Effector memory CD4-positive, alpha-beta T cell (primary cell): ENCODE data around the gene DEDD2.

Experiments used
- DNase-seq, 3 donors: peaks; one replicate each; pipeline ENCODE4 v3.0.0-alpha.2; 2020
- H3K27ac ChIP-seq: 2 replicates; pipeline ENCODE4 v1.7.0; 2013; ENCODE audit warnings: mild to moderate bottlenecking, low read length, moderate library complexity; ENCODE audit not compliant: insufficient read depth, poor library complexity, severe bottlenecking
- H3K27me3 ChIP-seq: replicated peaks from 2 replicates; pipeline ENCODE4 v1.7.0; 2013; ENCODE audit warnings: mild to moderate bottlenecking, low read length; ENCODE audit not compliant: insufficient read depth, control insufficient read depth, poor library complexity, severe bottlenecking
- H3K36me3 ChIP-seq: 2 replicates; pipeline ENCODE4 v1.7.0; 2013; ENCODE audit warnings: mild to moderate bottlenecking, low read length, moderate library complexity; ENCODE audit not compliant: control insufficient read depth, insufficient read depth
- H3K4me1 ChIP-seq: 2 replicates; pipeline ENCODE4 v1.7.0; 2013; ENCODE audit warnings: low read length, mild to moderate bottlenecking; ENCODE audit not compliant: control insufficient read depth, insufficient read depth, poor library complexity, severe bottlenecking
- H3K4me3 ChIP-seq: 2 replicates; pipeline ENCODE4 v1.7.0; 2013; ENCODE audit warnings: low read length, low read depth, mild to moderate bottlenecking; ENCODE audit not compliant: insufficient read depth, poor library complexity, severe bottlenecking
- H3K9me3 ChIP-seq: 2 replicates; pipeline ENCODE4 v1.7.0; 2013; ENCODE audit warnings: mild to moderate bottlenecking, low read length, moderate library complexity; ENCODE audit not compliant: control insufficient read depth

DEDD2 gene

GRCh38 chr19:42172261-42172660 lies 45.2 kb downstream of the DEDD2 start:
- no peaks in the 10 kb centered on the region for H3K27me3 ChIP-seq
- H3K4me3 ChIP-seq: no peak overlapping the region
- H3K27ac ChIP-seq: no peak overlapping the region
- peaks cover 11% of the 10 kb centered on the region for H3K4me1 ChIP-seq
- no peaks in the 10 kb centered on the region for H3K9me3 ChIP-seq
- H3K36me3 ChIP-seq: no peaks in the 10 kb centered on the region
- DNase-seq: no peak

DNA sequence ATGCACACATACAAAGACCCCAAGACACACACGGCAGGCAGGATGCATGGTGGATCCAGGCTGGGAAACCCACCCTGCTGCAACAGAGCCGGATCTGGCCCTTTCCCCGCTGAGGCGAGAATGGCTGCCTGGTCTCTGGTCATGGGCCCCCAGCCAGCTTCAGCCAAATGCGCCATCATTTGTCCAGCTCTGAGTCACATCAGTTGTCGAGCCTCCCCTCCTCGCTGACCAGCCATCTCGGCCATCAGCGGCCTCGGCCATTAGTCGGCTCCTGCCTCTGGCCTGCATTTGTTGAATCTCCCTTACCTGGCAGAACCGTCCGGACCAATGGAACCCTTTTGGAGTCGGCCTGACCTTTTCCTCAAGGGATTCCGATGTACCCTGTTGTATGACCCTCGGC lies 46.8 kb downstream of the DEDD2 start:
- H3K27me3 ChIP-seq: no peaks in the 10 kb centered on the region
- no peak for DNase-seq
- peaks cover 6% of the 10 kb centered on the region for H3K4me1 ChIP-seq
- no peak overlapping the region for H3K27ac ChIP-seq
- H3K36me3 ChIP-seq: no peaks in the 10 kb centered on the region
- H3K9me3 ChIP-seq: no peaks in the 10 kb centered on the region
- no peak overlapping the region for H3K4me3 ChIP-seq

DNA sequence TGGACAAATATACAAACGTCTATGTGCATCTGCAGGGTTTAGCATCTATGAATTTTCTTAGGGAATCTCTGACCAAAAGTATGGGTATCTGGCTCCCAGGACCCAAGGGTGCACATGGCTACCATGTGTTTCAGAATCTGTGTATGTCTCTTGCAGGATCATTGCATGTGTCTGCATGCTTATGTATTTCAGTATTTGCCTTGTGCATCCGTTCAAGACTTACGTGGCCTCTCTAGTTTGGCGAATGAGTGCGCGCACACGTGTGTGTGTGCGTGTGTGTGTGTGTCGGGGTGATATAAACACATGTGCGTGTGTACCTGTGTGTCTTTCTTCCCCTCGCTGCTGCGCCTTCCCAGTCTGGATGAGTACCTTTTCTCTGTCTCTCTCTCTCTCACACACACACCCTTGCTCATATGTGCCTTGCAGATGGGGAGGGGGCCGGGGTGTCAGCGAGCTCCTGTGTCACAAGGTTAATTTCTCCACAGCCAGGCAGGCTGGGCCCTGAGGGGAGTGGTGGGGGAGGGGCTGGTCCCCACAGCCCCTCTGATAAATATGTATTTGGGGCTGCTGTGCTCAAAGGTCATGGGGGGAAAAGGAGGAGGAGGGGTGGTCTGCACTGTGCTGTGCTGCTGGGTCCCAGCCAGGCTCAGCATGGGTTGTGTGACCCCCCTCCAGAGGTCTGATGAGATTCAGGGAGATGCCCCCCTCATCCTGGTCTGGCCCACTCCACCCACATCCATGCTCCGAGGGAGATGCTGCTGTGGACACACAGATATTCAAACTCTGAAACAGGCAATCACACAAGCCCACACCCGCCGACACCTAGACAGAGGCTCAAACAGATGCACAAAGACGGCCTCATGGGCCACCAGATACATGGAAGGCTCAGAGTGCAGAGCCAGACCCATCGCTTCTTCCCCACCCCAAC lies 47.7 kb downstream of the DEDD2 start:
- H3K4me1 ChIP-seq: no peaks in the 10 kb centered on the region

DNA sequence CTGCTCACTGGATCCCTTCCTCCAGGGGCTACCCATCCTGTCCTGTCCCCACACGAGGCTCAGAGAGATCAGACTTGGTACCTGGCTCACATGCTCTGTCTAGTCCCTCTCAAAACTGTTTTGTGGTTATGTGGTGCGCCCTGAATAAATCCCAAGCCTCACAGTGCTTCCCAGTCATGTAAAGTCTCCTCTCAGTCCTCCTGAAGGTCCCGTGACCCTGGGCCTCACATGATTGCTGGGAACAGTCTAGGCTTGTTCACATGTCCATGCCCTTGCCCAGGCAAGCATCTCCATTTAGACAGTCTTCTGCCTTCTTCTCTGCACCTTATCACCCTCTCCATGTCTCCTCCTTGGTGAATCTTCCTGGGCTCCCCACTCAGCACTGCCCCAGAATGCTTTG lies 49.3 kb downstream of the DEDD2 start:
- Histone ChIP-seq H3K9me3 (no peaks in the 10 kb centered on the region), H3K4me1 (no peaks in the 10 kb centered on the region), H3K27ac (no peak overlapping the region), H3K27me3 (no peaks in the 10 kb centered on the region), H3K4me3 (no peak overlapping the region), H3K36me3 (no peaks in the 10 kb centered on the region)
- DNase-seq: no peak

More for the DNA sequence above, 47.7 kb downstream of the DEDD2 start:
- H3K9me3 ChIP-seq: no peaks in the 10 kb centered on the region
- H3K27ac ChIP-seq: no peak overlapping the region
- DNase-seq: no peak
- H3K27me3 ChIP-seq: no peaks in the 10 kb centered on the region
- no peaks in the 10 kb centered on the region for H3K36me3 ChIP-seq
- no peak overlapping the region for H3K4me3 ChIP-seq

DNA sequence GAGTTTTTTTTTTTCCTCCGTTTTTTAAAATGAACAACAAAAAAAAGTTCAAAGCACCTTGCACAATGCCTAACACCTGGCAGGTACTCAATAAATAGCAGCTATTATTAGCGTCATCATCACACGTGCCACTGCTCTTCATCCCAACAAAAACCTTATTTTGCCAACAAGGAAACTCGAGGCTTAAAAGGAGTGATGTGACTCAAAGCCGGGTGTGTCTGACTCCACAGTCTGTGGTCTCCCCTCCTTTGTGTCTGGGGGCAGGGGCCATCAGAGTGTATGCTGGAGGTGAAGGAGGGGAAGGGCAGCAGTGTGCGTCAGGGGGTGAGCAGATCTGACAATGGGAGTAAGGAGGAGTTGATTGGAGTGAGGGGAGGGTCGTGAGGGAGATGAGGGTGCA lies 51.2 kb downstream of the DEDD2 start:
- no peaks in the 10 kb centered on the region for H3K36me3 ChIP-seq
- no peaks in the 10 kb centered on the region for H3K4me1 ChIP-seq
- H3K27me3 ChIP-seq: no peaks in the 10 kb centered on the region
- no peak overlapping the region for H3K27ac ChIP-seq
- no peaks in the 10 kb centered on the region for H3K9me3 ChIP-seq
- H3K4me3 ChIP-seq: no peak overlapping the region
- no peak for DNase-seq

DNA sequence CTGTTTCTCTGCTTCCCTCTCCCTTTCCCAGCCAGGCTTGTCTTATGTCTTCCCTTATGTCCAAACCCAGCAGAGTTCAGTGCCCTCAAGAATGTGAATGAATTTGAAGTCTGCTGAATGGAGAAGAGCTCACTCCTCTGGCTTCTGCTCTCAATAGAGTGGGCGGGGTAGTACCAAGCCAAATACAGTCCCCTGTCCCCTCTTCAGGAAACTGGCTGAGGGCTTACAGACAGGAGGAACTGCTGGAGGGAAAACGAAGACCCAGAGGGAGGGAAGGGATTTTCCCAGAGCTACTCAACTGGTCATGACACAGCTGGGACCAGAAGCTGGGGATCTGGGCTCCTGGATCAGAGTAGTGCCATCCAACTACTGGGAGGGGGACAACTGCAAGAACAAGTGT lies 52.3 kb downstream of the DEDD2 start:
- DNase-seq: no peak
- Histone ChIP-seq H3K4me1 (no peaks in the 10 kb centered on the region), H3K9me3 (no peaks in the 10 kb centered on the region), H3K4me3 (no peak overlapping the region), H3K27me3 (no peaks in the 10 kb centered on the region), H3K36me3 (no peaks in the 10 kb centered on the region), H3K27ac (no peak overlapping the region)

DNA sequence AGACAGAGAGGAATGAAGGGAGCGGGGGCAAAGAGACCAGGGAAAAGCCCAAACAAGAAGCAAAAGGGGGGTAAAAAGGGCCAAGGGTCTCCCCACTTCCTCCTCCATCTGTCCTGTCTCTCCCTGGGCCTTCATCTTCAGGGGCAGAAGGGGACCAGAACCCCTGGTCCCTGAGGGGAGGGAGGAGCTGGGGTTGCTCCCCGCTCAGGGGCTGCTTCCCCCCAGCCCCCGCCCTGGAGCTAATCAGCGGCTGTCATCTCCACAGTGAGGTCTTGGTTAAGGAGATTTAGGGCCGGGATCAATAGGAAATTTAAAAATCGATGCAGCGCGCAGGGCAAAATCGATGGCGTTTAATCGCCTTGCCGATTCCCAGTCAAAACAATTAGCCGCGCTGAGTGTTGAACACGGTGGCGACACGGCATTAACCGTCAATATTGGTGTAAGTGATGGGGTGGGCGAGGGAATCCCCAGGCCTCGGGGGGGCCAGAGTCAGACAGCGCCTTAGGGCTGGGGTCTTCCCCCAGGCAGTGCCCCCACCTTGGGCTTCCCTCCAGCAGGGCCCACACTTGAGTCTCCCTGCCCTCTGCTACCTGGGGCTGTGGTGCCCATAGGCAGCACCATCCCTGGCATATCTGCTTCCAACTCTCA lies 55.7 kb downstream of the DEDD2 start:
- Histone ChIP-seq H3K4me1 (no peaks in the 10 kb centered on the region), H3K27ac (no peak overlapping the region), H3K36me3 (no peaks in the 10 kb centered on the region), H3K4me3 (no peak overlapping the region), H3K27me3 (no peaks in the 10 kb centered on the region), H3K9me3 (no peaks in the 10 kb centered on the region)
- DNase-seq: no peak

GRCh38 chr19:42159942-42160341 lies 57.5 kb downstream of the DEDD2 start:
- no peak overlapping the region for H3K27ac ChIP-seq
- H3K4me1 ChIP-seq: peaks cover 4% of the 10 kb centered on the region
- no peak overlapping the region for H3K4me3 ChIP-seq
- H3K27me3 ChIP-seq: no peaks in the 10 kb centered on the region
- H3K9me3 ChIP-seq: no peaks in the 10 kb centered on the region
- no peak for DNase-seq
- no peaks in the 10 kb centered on the region for H3K36me3 ChIP-seq

DNA sequence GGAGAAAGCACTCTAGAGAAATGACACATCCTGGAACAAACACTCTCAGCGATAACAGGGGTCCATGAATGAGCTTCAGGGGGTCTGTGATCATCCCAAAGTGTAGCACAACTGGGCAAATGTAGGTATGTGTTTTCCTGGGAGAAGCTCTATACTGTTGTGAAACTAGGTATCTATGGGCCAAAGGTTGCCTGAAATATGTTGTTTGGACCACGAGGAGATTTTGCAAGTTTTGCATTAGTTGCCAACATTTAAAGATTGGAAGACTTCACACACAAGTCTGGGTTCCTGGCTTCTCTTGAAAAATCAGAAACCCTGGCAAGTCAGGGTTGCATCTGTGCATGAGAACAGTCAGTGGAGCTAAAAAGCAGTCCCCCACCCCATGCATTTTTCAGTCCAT lies 58.6 kb downstream of the DEDD2 start:
- DNase-seq: no peak
- no peak overlapping the region for H3K4me3 ChIP-seq
- no peaks in the 10 kb centered on the region for H3K9me3 ChIP-seq
- no peaks in the 10 kb centered on the region for H3K27me3 ChIP-seq
- no peak overlapping the region for H3K27ac ChIP-seq
- no peaks in the 10 kb centered on the region for H3K36me3 ChIP-seq
- H3K4me1 ChIP-seq: peaks cover 4% of the 10 kb centered on the region

DNA sequence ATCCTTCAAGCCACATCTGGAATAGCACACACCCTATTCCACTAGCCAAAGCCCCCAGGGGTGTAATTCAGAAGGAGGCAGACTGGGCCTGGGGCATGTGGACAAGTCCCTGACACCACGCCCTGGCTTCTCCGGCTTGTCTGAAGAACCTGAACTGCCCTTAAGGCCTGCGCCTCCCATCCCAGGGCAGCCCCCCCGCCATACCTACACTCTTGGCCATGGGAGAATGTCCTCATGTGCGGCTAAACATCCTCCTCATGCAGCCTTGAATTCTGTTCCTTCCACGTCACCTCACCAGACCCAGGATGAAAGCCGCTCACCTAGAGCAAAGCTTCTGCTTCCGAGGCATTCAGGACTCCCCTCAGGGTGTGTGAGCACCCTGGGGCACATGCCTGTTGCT lies 60.9 kb downstream of the DEDD2 start:
- no peak overlapping the region for H3K4me3 ChIP-seq
- no peak overlapping the region for H3K27ac ChIP-seq
- H3K36me3 ChIP-seq: no peaks in the 10 kb centered on the region
- H3K9me3 ChIP-seq: no peaks in the 10 kb centered on the region
- no peak for DNase-seq
- H3K27me3 ChIP-seq: no peaks in the 10 kb centered on the region
- H3K4me1 ChIP-seq: peaks cover 4% of the 10 kb centered on the region
